SJCRH30 (cell line): ENCODE measurements around the gene CDK19. TPM values are rescaled to one million over a fixed set of nuclear protein-coding genes. Genes with fewer than 3 reads are reported as not detected.
"Not testable (repeated sequence)": the region's sequence is repeated elsewhere in the genome, so short reads cannot be mapped to it uniquely, and the experiment has no call there.

Experiments used
- DNase-seq, 2 experiments: peaks; one replicate each; pipeline ENCODE4 v3.0.0-alpha.2; 2015 to 2020
- H3K27ac ChIP-seq: fragments of 250-450 bp; sonication (Bioruptor Pico); 2 replicates; pipeline ENCODE4 v1.5.1; 2020; ENCODE audit warnings: mild to moderate bottlenecking, moderate library complexity
- H3K27me3 ChIP-seq: fragments of 250-450 bp; sonication (Bioruptor Pico); 2 replicates; pipeline ENCODE4 v1.5.1; 2020; ENCODE audit warnings: mild to moderate bottlenecking, moderate library complexity
- H3K36me3 ChIP-seq: fragments of 250-450 bp; sonication (Bioruptor Pico); 2 replicates; pipeline ENCODE4 v1.5.1; 2020; ENCODE audit warnings: mild to moderate bottlenecking, moderate library complexity
- H3K4me1 ChIP-seq: fragments of 250-450 bp; sonication (Bioruptor Pico); 2 replicates; pipeline ENCODE4 v1.5.1; 2020; ENCODE audit warnings: mild to moderate bottlenecking, moderate library complexity
- H3K4me3 ChIP-seq: fragments of 250-450 bp; sonication (Bioruptor Pico); 2 replicates; pipeline ENCODE4 v1.5.1; 2020; ENCODE audit warnings: mild to moderate bottlenecking, moderate library complexity
- H3K9me3 ChIP-seq: fragments of 250-450 bp; sonication (Bioruptor Pico); replicated peaks from 2 replicates; pipeline ENCODE4 v1.5.1; 2020; ENCODE audit warnings: mild to moderate bottlenecking, moderate library complexity
- total RNA-seq: library from RNA; depleted of rRNA; stranded (reverse); fragments of >200 nt; shearing (Covaris generic); gene quantifications from 2 replicates; pipeline ENCODE4 v1.2.3, GENCODE V29; 2014; rRNA removed

The CDK19 gene
- 19.0 and 22.2 TPM in 2 replicates for total RNA-seq

GRCh38 chr6:110815411-110816409 lies at the start of gene CDK19:
TSS of gene CDK19 (minus strand) at chr6:110815469. CDS start at chr6:110815136, 333 bp downstream.
- Histone ChIP-seq H3K36me3 (no peaks in the 10 kb centered on the region), H3K9me3 (no peaks in the 10 kb centered on the region), H3K4me3 (peak within 1 kb of the TSS; percentile 84), H3K27me3 (no peaks in the 10 kb centered on the region), H3K4me1 (peaks cover 9% of the 10 kb centered on the region), H3K27ac (peak within 1 kb of the TSS; percentile 83)
- peak; percentile 98 to 99 for DNase-seq

DNA sequence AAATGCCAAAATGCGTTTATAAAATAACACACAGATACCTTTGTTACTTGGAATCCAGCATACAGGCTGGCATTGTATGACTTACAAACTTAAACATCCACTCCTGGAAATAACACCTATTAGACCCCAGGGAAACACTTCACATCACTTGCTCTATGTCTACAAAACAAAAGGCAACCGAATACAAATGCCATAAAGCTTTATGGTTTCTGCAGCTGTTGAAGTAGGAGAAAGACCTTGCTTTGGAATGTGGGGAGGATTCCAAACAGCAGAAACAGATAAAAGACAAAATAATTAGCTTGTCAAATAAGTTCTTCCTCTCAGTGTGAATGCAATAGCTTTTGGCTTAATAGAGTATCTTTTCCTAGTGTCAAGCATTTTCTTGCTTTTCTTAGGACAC lies 49.6 kb upstream of the CDK19 start:
- H3K36me3 ChIP-seq, result no peaks in the 10 kb centered on the region
- H3K9me3 ChIP-seq, result no peaks in the 10 kb centered on the region
- no peak overlapping the region for H3K4me3 ChIP-seq
- peak overlapping the region; percentile 24 for H3K27ac ChIP-seq
- H3K4me1 ChIP-seq, result peaks cover 15% of the 10 kb centered on the region
- H3K27me3 ChIP-seq, result no peaks in the 10 kb centered on the region
- peak; percentile 25 to 66 for DNase-seq

- H3K27ac ChIP-seq, result no peak overlapping the region
- H3K27me3 ChIP-seq, result no peaks in the 10 kb centered on the region
- H3K36me3 ChIP-seq, result no peaks in the 10 kb centered on the region
- DNase-seq, result no peak
- no peaks in the 10 kb centered on the region for H3K9me3 ChIP-seq
- H3K4me1 ChIP-seq, result peaks cover 3% of the 10 kb centered on the region
- H3K4me3 ChIP-seq, result no peak overlapping the region
These were observed 44.1 kb upstream of the CDK19 start for GRCh38 chr6:110859335-110859792.

GRCh38 chr6:110858562-110859214 lies 43.4 kb upstream of the CDK19 start:
- H3K9me3 ChIP-seq, result no peaks in the 10 kb centered on the region
- no peak for DNase-seq
- no peaks in the 10 kb centered on the region for H3K4me1 ChIP-seq
- H3K36me3 ChIP-seq, result no peaks in the 10 kb centered on the region
- H3K27me3 ChIP-seq, result no peaks in the 10 kb centered on the region
- no peak overlapping the region for H3K4me3 ChIP-seq
- no peak overlapping the region for H3K27ac ChIP-seq

GRCh38 chr6:110858016-110858415 lies 42.7 kb upstream of the CDK19 start:
- H3K27ac ChIP-seq, result no peak overlapping the region
- H3K4me3 ChIP-seq, result no peak overlapping the region
- no peak for DNase-seq
- H3K4me1 ChIP-seq, result no peaks in the 10 kb centered on the region
- no peaks in the 10 kb centered on the region for H3K36me3 ChIP-seq
- H3K9me3 ChIP-seq, result no peaks in the 10 kb centered on the region
- H3K27me3 ChIP-seq, result no peaks in the 10 kb centered on the region

DNA sequence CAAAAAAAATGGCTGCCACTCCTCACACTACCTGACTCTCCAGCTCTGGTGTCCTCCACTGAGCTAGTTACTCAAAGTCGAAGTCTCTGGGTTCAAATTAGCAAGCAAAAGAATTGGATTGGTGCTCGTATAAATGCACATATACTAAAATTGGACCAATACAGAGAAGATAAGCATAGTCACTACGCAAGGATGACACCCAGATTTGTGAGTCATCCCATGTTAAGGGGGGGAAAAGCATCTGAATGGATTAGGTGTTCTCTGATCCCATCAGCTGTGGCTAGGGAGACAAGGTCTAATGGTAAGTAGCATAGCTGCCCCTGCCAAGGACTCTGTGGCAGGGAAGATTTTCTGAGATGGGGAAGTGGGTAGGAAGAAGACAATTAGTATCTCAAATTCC lies 41.0 kb upstream of the CDK19 start:
- no peaks in the 10 kb centered on the region for H3K36me3 ChIP-seq
- H3K27ac ChIP-seq, result no peak overlapping the region
- no peaks in the 10 kb centered on the region for H3K4me1 ChIP-seq
- H3K27me3 ChIP-seq, result no peaks in the 10 kb centered on the region
- H3K9me3 ChIP-seq, result no peaks in the 10 kb centered on the region
- H3K4me3 ChIP-seq, result no peak overlapping the region
- DNase-seq, result no peak

GRCh38 chr6:110853754-110854477 lies 38.6 kb upstream of the CDK19 start:
- H3K4me3 ChIP-seq, result no peak overlapping the region
- DNase-seq, result no peak
- H3K36me3 ChIP-seq, result no peaks in the 10 kb centered on the region
- H3K27me3 ChIP-seq, result no peaks in the 10 kb centered on the region
- H3K27ac ChIP-seq, result no peak overlapping the region
- H3K4me1 ChIP-seq, result no peaks in the 10 kb centered on the region
- no peaks in the 10 kb centered on the region for H3K9me3 ChIP-seq

- Histone ChIP-seq H3K4me3 (no peak overlapping the region), H3K9me3 (no peaks in the 10 kb centered on the region), H3K36me3 (no peaks in the 10 kb centered on the region), H3K4me1 (no peaks in the 10 kb centered on the region), H3K27me3 (no peaks in the 10 kb centered on the region), H3K27ac (no peak overlapping the region)
- no peak for DNase-seq
These were observed 37.5 kb upstream of the CDK19 start for GRCh38 chr6:110852773-110853172.

- no peaks in the 10 kb centered on the region for H3K27me3 ChIP-seq
- no peaks in the 10 kb centered on the region for H3K9me3 ChIP-seq
- no peaks in the 10 kb centered on the region for H3K36me3 ChIP-seq
- no peak overlapping the region for H3K27ac ChIP-seq
- no peaks in the 10 kb centered on the region for H3K4me1 ChIP-seq
- H3K4me3 ChIP-seq, result no peak overlapping the region
- no peak for DNase-seq
These were observed 34.5 kb upstream of the CDK19 start for GRCh38 chr6:110849781-110850180.

- DNase-seq, result no peak
- no peaks in the 10 kb centered on the region for H3K9me3 ChIP-seq
These were observed 26.0 kb upstream of the CDK19 start for GRCh38 chr6:110841266-110841665.

GRCh38 chr6:110835751-110836150 lies 20.5 kb upstream of the CDK19 start:
- not testable (repeated sequence) for DNase-seq, H3K4me1 ChIP-seq, H3K36me3 ChIP-seq

More at GRCh38 chr6:110841266-110841665, 26.0 kb upstream of the CDK19 start:
- Histone ChIP-seq H3K27me3 (no peaks in the 10 kb centered on the region), H3K4me3 (no peak overlapping the region), H3K36me3 (no peaks in the 10 kb centered on the region), H3K4me1 (no peaks in the 10 kb centered on the region), H3K27ac (no peak overlapping the region)

DNA sequence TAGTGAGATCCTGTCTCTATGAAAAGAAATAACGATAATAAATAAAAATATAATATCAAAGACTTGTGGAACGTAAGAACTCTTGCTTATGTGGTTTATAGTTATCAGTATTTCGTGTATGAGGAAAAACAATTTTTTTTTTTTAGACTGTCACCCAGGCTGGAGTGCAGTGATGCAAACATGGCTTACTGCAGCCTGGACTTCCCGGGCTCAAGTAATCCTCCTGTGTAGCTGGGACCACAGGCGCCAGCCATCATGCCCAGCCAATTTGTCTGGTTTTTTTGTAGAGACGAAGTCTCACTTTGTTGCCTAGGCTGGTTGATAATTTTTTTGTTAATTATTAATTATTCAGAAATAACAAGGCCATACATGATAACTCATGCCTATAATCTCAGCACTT lies 18.6 kb upstream of the CDK19 start:
- H3K4me1 ChIP-seq, result no peaks in the 10 kb centered on the region
- H3K27ac ChIP-seq, result no peak overlapping the region
- H3K27me3 ChIP-seq, result no peaks in the 10 kb centered on the region
- DNase-seq, result no peak
- H3K9me3 ChIP-seq, result no peaks in the 10 kb centered on the region
- no peak overlapping the region for H3K4me3 ChIP-seq
- H3K36me3 ChIP-seq, result no peaks in the 10 kb centered on the region

More at GRCh38 chr6:110835751-110836150, 20.5 kb upstream of the CDK19 start:
- H3K9me3 ChIP-seq, H3K27ac ChIP-seq, H3K27me3 ChIP-seq, H3K4me3 ChIP-seq: not testable (repeated sequence)

GRCh38 chr6:110831405-110831804 lies 16.1 kb upstream of the CDK19 start:
- Histone ChIP-seq H3K9me3 (no peaks in the 10 kb centered on the region), H3K27me3 (no peaks in the 10 kb centered on the region), H3K36me3 (no peaks in the 10 kb centered on the region), H3K27ac (no peak overlapping the region), H3K4me1 (no peaks in the 10 kb centered on the region), H3K4me3 (no peak overlapping the region)
- DNase-seq, result no peak

DNA sequence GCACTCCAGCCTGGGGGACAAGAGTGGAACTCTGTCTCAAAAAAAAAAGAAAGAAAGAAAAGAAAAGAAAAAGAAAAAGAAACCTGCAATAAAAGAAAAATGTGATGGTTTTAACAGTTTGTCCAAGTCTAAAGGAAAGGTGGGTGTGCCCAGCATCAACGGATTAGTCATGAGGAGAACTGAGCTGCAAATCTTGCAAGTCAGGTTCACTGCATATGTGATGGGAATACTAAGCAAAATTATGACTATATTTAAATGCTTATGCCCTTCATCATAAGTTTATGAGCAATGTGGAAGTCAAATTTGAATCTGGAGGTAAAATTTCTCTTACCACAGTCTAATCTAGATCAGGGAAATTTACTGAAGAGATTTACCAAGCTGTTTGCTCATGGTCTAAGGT lies 13.1 kb upstream of the CDK19 start:
- Histone ChIP-seq H3K27ac (no peak overlapping the region), H3K9me3 (no peaks in the 10 kb centered on the region), H3K4me3 (no peak overlapping the region), H3K4me1 (no peaks in the 10 kb centered on the region), H3K27me3 (no peaks in the 10 kb centered on the region), H3K36me3 (no peaks in the 10 kb centered on the region)
- no peak for DNase-seq
